ENCODE results near the gene BCAT1.
"Not testable (repeated sequence)": the region's sequence is repeated elsewhere in the genome, so short reads cannot be mapped to it uniquely, and the experiment has no call there.

The BCAT1 gene

GRCh38 chr12:24851883-24852282 is 97.0 kb downstream of the BCAT1 start:
- not testable (repeated sequence) for DNase-seq

GRCh38 chr12:24851341-24851740 is 97.6 kb downstream of the BCAT1 start:
- no peak for DNase-seq

GRCh38 chr12:24850496-24850895 is 98.4 kb downstream of the BCAT1 start:
- no peak for DNase-seq

- DNase-seq, result no peak
Observed at GRCh38 chr12:24848941-24849477, 99.9 kb downstream of the BCAT1 start.

GRCh38 chr12:24846689-24847088 is 102.2 kb downstream of the BCAT1 start:
- DNase-seq, result no peak

GRCh38 chr12:24845615-24846014 is 103.3 kb downstream of the BCAT1 start:
- DNase-seq, result no peak

GRCh38 chr12:24840046-24840800 is 108.7 kb downstream of the BCAT1 start:
- peak; percentile 80 for DNase-seq

GRCh38 chr12:24839268-24839791 is 109.6 kb downstream of the BCAT1 start:
- DNase-seq, result peak; percentile 98

GRCh38 chr12:24838531-24838950 is 110.4 kb downstream of the BCAT1 start:
- DNase-seq, result peak; percentile 92

- DNase-seq, result no peak
Observed at GRCh38 chr12:24835377-24835776, 113.5 kb downstream of the BCAT1 start.

GRCh38 chr12:24833513-24833912 is 115.4 kb downstream of the BCAT1 start:
- DNase-seq, result no peak

- no peak for DNase-seq
Observed at GRCh38 chr12:24823808-24824515, 124.9 kb downstream of the BCAT1 start.

GRCh38 chr12:24822121-24822899 is 126.6 kb downstream of the BCAT1 start:
- DNase-seq, result peak; percentile 64

GRCh38 chr12:24821691-24822090 is 127.2 kb downstream of the BCAT1 start:
- peak; percentile 68 for DNase-seq

GRCh38 chr12:24820872-24821271 is 128.0 kb downstream of the BCAT1 start:
- no peak for DNase-seq

- DNase-seq, result no peak
Observed at GRCh38 chr12:24818351-24818750, 130.6 kb downstream of the BCAT1 start.

GRCh38 chr12:24815114-24815423 is 133.8 kb downstream of the BCAT1 start:
- DNase-seq, result no peak

GRCh38 chr12:24814379-24815113 is 134.4 kb downstream of the BCAT1 start:
- DNase-seq, result peak; percentile 20

GRCh38 chr12:24810378-24810777 is 138.5 kb downstream of the BCAT1 start:
- no peak for DNase-seq

GRCh38 chr12:24809306-24809705 is 139.6 kb downstream of the BCAT1 start:
- not testable (repeated sequence) for DNase-seq

- no peak for DNase-seq
Observed at GRCh38 chr12:24808651-24809050, 140.2 kb downstream of the BCAT1 start.

GRCh38 chr12:24806386-24806785 is 142.5 kb downstream of the BCAT1 start:
- no peak for DNase-seq
